ENCODE data around the gene TAS2R50.
"Not testable (repeated sequence)": the region's sequence is repeated elsewhere in the genome, so short reads cannot be mapped to it uniquely, and the experiment has no call there.

TAS2R50 gene, protein sequence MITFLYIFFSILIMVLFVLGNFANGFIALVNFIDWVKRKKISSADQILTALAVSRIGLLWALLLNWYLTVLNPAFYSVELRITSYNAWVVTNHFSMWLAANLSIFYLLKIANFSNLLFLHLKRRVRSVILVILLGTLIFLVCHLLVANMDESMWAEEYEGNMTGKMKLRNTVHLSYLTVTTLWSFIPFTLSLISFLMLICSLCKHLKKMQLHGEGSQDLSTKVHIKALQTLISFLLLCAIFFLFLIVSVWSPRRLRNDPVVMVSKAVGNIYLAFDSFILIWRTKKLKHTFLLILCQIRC

GRCh38 chr12:10986812-10987211 is at the start of gene TAS2R50:
TSS of gene TAS2R50 (minus strand) at chr12:10986912. CDS start at chr12:10986860, 52 bp downstream.
- no peak for DNase-seq (ENCODE audit: low read depth)

DNA sequence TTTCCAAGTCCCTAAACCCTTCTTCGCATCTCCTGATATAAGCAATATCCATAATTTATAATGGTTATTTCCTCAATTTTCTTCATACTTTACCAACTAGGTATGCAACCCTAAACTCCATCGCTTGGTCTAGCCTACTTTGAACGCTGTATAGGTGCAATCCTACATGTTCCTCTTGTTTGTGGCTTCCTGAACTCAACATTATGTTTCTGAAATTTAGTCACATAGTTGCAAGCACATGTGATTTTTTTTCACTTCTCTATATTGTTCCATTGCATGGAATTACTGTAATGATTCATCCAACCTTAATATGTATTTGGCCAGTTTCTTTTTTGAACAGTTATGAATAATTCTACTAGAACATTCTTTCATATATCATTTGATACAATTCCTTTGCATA is 47.2 kb upstream of the TAS2R50 start:
- DNase-seq (ENCODE audit: low read depth): not testable (repeated sequence)

DNA sequence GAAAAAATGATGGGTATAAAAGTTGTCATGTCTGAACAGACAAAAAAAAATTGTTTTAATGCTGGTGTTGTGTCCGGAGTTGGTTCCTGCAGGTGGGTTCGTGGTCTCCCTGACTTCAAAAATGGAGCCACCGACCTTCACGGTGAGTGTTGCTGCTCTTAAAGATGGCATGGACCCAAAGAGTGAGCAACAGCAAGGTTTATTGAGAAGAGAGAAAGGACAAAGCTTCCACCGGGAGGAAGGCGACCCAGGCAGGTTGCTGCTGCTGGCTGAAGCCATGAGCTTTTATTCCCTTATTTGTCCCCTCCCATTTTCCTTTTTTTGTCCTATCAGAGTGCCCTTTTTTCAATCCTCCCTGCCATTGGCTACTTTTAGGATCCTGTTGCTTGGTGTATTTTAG is 44.6 kb upstream of the TAS2R50 start, which contains the start of gene TAS2R31:
TSS of gene TAS2R31 (minus strand) at position 101 of the 400 bp plus-strand sequence. CDS start at position 29, 72 bp downstream.
- no peak for DNase-seq (ENCODE audit: low read depth)

- DNase-seq (ENCODE audit: low read depth): no peak
Observed at GRCh38 chr12:11026118-11026517, 39.4 kb upstream of the TAS2R50 start.

- no peak for DNase-seq (ENCODE audit: low read depth)
Observed at GRCh38 chr12:11023387-11023786, 36.7 kb upstream of the TAS2R50 start.

GRCh38 chr12:11022520-11022919 is 35.8 kb upstream of the TAS2R50 start, which contains the start of gene TAS2R19:
TSS of gene TAS2R19 (minus strand) at chr12:11022620. CDS start at chr12:11022571, 49 bp downstream.
- no peak for DNase-seq (ENCODE audit: low read depth)

DNA sequence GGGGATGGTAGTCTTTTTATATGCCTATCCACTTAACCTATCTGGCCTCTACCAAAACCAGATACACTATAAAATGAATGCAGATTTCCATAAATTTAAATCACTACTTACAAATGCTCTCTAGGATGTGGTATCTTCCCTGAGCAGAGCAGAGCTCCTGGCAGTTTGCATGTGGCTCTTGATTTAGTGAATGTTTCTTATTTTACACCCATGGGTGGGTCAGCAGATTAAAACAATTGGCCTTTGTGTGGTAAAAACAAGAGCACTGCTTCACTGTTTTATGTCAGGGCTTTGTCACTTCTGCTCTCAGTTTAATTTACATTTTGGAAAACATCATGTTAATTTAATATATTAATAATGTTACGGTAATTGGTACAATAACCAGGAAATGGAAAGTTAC is 30.2 kb upstream of the TAS2R50 start:
- no peak for DNase-seq (ENCODE audit: low read depth)

DNA sequence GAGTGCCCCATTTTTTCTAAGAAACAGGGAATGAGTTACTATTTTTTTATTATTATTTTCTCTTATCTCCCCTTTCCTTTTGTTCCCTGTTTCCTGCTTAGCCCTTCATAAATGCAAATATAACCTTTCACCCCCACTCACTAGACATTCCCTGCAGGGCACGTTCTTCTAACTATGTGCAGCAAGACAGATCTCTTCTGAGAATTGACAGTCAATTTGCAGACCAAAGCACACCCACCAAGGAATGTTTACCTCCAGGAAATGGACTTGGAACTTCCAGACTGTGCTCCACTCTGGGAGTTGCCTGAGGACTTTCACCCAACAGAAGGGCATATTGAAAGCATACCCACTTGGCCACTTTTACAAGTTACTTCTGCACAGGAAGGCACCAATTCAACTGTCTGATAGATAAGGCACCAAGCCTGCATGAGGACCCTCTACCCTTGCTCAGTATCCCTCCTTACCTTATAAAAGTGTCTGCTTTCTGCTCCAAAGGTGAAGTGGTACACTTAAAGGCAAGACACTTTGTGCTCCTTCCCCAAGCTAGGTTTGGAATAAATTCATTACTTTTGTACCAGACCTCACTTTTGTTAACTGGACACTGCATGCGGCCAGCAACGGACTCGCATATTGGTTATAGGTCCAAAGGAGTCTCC is 29.2 kb upstream of the TAS2R50 start:
- no peak for DNase-seq (ENCODE audit: low read depth)

- no peak for DNase-seq (ENCODE audit: low read depth)
Observed at GRCh38 chr12:11014234-11014633, 27.5 kb upstream of the TAS2R50 start.

DNA sequence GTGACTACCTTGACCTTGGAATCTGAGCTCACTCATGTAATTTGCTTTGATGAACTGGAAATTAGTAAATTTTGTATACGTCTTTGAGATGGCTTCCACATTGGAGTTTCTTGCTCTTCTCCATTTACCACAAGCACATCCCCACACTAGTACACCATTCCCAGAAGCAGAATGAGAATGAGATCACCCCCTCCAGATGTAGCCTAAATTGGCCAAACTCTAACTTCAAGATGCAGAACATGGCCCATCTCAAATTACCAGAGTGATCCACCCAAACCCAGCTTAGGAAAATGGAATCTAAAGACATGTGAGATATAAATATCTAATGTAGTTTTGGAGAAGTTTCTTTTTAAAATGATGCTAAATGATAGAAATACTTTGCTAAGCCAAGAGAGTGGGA is 20.9 kb upstream of the TAS2R50 start:
- no peak for DNase-seq (ENCODE audit: low read depth)

DNA sequence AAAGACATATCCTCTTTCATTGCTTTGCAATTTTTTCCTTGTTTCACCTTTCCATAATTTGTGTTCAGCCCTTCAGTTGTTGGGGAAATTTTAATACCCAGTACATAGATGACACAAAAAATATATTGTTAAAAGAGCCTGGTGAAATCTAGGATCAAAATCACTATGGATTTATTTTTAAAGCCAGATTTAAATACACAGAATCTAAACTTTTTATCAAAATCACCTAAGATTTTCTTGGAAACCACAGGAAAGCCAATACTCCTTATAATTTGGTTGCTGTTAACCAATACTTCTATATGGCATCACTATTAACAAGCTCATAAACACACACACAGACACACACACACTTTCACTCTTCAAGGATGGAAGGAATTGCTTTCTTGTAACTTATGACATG is 11.5 kb upstream of the TAS2R50 start, which contains the start of gene TAS2R20:
TSS of gene TAS2R20 (minus strand) at position 101 of the 400 bp plus-strand sequence. CDS start 429 bp downstream, outside the sequence.
- DNase-seq (ENCODE audit: low read depth): no peak

DNA sequence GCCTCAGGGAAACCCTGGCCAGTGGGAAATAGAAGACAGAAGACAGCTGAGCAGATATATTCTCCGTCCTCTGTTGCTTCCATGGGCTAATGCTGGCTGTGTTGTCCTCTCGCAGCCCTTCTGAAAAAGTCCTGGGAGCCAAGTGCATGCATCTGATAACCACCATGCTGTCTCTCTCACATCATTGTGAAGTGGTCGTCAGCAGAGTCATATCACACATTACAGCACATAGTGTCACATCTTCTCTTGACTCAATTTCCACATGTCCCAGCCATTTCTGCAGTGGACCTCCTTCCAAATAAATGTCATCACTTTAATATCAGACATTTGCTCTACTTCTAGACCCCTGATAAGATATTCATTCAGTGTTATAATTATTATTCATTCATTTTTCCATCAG is 7.6 kb upstream of the TAS2R50 start:
- DNase-seq (ENCODE audit: low read depth): no peak

DNA sequence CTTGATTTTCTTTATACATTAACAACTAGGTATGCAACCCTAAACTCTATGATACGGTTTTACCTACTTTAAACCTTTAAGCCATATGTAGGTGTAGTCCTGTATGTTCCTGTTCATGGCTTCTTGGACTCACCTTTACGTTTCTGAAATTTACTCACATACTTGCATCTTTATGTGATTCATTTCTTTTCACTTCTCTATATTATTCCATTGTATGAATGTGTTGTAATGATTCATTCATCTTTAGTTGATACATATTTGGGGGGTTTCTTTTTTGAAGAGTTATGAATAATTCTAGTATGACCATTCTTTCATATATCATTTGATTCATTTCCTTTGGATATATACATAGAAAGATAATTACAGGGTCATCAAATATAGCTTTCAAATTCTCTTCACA is 2.4 kb upstream of the TAS2R50 start:
- DNase-seq (ENCODE audit: low read depth): no peak

GRCh38 chr12:10982244-10982643 is 4.5 kb downstream of the TAS2R50 start:
- DNase-seq (ENCODE audit: low read depth): no peak

DNA sequence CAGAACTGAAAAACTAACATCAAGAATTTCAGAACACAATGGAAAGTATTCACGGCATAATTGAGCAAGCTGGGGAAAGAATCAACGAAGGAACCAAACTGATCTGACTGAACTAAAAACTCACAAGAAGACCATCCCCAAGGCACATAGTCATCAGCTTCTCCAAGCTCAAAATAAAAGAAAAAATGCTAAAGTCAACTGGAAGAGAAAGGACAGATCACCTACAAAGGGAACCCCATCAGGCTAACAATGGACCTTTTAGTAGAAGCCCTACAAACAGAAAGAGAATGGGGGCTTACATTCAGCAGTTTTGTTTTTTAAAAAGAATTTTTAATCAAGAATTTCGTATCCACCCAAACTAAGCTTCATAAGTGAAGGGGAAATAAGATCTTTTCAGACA is 11.7 kb downstream of the TAS2R50 start:
- DNase-seq (ENCODE audit: low read depth): no peak

GRCh38 chr12:10968765-10969456 is 17.8 kb downstream of the TAS2R50 start:
- no peak for DNase-seq (ENCODE audit: low read depth)

DNA sequence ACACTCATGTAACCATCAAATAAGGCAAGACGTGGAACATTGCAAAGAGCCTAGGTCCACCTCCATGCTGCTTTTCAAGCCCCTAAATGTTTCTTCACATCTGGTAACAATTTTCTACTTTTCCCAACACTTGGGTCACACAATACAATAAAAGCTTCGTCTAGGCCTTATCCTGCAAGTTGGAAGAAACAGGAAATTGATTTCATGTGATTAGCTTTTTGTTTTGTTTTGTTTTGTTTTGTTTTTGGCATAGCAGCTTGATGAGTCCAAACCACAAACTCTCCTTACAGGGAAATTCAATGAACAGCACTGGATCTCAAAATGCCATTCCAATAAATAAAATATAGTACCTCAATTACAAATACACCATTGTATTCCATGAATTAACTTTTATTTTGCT is 19.3 kb downstream of the TAS2R50 start:
- no peak for DNase-seq (ENCODE audit: low read depth)

DNA sequence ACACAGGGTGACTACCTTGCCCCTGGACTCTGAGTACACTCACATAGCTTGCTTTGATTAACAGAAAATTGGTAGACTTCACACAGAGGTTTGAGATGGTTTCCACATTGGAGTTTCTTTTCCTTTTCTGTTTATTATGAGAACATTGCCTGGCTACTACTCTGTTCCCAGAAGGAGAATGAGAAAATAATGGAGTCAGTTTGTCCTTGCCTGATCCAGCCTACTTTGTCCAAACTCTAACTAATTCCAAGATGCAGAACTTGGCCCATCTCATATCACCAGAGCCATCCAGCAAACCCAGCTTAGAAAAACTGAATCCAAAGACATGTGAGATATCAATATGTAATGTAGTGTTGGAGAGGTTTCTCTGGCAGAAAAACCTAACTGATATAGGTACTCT is 20.4 kb downstream of the TAS2R50 start:
- no peak for DNase-seq (ENCODE audit: low read depth)

DNA sequence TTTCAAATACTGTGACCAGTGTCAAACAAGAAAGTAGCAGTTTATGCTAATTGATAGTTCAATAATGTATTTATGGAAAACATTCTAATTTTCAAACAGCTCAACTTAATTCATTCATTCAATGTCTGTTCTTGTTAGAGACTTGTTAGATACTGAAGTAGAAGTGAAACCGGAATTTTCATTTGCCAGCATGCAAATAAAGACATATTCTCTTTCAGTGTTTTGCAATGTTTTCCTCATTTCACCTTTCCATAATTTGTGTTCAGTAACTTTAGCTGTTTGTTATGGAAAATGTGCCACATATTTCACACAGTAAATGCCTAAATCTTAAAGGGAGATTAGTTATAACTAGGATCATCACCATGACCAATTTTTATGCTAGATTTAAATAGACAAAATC is 21.2 kb downstream of the TAS2R50 start:
- no peak for DNase-seq (ENCODE audit: low read depth)

DNA sequence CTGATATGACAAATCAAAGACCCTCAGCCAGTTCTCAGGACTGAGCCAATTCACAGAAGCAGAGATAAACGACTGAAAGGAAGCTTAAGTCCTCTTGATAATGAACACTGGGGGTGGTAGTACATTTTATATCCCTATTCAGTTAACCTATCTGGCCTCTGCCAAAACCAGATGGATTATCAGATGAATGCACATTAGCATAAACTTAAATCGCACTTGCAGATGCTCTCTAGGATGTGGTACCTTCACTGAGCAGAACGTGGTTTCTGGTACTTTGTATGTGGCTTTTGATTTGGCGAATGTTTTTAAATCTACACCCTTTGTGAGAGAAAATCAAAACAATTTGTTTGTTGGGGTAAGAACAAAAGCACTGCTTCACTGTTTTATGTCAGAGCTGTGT is 26.5 kb downstream of the TAS2R50 start:
- no peak for DNase-seq (ENCODE audit: low read depth)

GRCh38 chr12:10959804-10960203 is 26.9 kb downstream of the TAS2R50 start:
- DNase-seq (ENCODE audit: low read depth): no peak

GRCh38 chr12:10957741-10958140 is 29.0 kb downstream of the TAS2R50 start:
- DNase-seq (ENCODE audit: low read depth): no peak

DNA sequence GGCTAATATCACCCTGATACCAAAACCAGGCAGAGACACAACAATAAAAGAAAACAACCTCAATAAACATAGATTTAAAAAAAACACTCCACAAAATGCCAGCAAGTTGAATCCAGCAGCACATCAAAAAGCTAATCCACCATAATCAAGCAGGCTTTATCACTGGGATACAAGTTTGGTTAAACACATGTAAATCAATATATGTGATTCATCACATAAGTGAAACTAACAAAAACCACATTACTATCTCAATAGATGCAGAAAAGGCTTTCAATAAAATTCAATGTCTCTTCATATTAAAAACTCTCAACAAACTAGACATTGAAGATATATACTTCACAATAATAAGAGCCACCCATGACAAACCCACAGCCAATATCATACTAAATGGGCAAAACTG is 30.6 kb downstream of the TAS2R50 start:
- DNase-seq (ENCODE audit: low read depth): no peak

Data from stimulated activated CD8-positive, alpha-beta memory T cell treated with anti-CD3 and anti-CD28 coated beads, Interleukin-7, amount 100 ng/mL, for 24 hours (primary cell).